GM19193 (cell line): ENCODE measurements around the gene CDC14A.

Source experiments
- POLR2A ChIP-seq: IDR thresholded peaks from 4 replicates; pipeline ENCODE4 v1.6.1; 2011; ENCODE audit not compliant: insufficient read depth, insufficient read length; ENCODE audit errors: extremely low read depth

The CDC14A gene

DNA sequence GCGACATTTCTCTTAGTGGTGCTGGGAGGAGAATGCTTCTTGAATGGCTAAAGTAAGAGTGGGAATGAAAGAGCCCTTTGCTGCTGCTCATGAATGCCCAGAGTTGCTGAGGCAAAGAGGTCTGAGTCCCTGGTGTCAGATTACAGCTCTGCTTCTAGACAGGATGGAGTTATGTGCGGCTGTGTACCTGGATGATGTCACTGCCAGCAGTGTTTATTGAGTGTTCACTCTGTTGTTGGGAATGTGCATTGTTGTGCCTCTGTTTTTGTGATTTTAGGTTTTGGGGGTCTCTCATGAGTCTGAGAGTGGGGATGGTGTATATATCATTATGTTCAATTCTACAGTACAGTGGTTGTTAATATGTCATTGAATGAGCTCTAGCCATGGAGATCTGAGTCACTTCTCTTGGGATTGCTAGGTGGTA lies 2.7 kb downstream of the CDC14A start:
- TF ChIP-seq POLR2A: no peak

GRCh38 chr1:100358210-100358609 lies 5.9 kb downstream of the CDC14A start:
- no peak for TF ChIP-seq POLR2A

DNA sequence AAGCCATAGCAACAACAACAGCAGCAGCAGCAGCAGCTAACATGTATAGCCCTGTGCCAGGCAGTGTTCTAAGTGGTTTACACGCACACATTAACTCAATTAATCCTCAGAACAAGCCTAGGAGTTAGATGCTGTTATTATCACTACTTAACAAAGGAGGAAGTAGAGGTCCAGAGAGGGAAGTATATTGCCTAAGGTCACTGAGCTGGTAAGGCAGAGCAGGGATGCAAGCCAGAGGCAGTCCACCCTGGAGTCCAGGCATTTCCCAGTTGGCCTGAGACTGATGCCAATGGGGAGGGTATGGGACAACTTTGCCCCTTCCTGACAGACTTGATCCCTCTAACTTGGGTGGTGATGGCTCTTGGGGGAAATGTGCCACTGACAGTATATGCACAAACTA lies 6.8 kb downstream of the CDC14A start:
- TF ChIP-seq POLR2A: no peak

- no peak for TF ChIP-seq POLR2A
These were observed 8.6 kb downstream of the CDC14A start for GRCh38 chr1:100360790-100361510.

DNA sequence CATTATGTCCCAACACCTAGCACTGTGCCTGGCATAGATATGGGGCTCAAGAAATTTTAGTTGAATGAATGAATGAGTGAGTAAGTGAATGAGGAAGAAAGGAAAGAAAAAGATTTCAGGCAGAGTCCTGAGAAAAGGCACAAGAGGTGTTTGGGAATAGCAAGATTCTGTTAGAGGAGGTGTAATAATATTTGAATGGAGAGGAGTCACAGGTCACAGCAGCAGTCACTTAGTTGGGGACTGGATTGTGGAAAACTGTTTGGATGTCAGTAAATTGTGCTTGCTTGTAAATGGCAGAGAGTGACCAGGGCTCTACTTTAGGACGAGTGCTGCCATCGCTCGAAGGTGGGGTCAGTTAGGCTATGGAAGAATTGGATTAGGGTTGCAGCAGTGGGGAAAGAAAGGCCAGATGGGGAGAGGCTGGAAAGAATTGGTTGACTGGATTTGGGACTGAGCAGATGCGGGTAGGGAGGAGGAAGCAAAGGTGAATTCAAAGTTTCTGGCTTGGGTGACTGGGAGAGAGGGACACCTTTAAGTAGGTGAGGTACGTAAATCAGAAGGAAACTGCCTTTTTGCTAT lies 9.3 kb downstream of the CDC14A start:
- no peak for TF ChIP-seq POLR2A

- no peak for TF ChIP-seq POLR2A
These were observed 10.6 kb downstream of the CDC14A start for GRCh38 chr1:100362821-100363466.

DNA sequence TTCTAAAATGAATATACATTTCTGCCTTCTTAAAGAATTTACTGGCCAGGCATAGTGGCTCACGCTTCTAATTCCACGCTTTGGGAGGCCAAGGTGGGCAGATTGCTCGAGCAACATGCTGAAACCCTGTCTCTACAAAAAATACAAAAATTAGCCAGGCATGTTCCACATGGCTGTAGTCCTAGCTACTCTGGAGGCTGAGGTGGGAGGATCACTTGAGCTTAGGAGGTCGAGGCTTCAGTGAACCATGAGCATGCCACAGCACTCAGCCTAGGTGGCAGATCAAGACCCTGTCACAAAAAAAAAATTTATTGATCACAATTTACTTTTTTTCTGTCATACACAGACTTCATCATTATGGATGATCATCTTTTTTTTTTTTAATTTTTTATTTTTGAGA lies 11.5 kb downstream of the CDC14A start:
- TF ChIP-seq POLR2A: no peak

DNA sequence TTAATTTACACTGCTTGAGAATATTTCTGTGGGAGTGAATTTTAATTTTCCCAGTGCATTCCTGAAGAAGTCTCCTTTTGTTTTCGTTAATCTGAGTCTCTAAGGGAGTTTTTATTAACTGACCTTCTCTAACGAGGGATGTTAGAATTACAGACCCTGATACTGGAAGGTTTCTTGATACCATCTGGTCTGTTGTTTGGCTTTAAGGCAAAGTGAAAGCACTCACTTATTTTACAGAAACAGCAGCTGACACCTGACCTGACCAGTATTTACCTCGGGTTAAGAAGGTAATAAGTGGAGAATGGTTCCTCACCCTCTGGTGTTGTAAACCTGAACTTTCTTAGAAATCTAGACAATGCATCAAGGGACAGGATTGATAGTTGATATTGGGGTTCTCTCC lies 12.4 kb downstream of the CDC14A start:
- no peak for TF ChIP-seq POLR2A

- no peak for TF ChIP-seq POLR2A
These were observed 13.9 kb downstream of the CDC14A start for GRCh38 chr1:100366209-100366525.

DNA sequence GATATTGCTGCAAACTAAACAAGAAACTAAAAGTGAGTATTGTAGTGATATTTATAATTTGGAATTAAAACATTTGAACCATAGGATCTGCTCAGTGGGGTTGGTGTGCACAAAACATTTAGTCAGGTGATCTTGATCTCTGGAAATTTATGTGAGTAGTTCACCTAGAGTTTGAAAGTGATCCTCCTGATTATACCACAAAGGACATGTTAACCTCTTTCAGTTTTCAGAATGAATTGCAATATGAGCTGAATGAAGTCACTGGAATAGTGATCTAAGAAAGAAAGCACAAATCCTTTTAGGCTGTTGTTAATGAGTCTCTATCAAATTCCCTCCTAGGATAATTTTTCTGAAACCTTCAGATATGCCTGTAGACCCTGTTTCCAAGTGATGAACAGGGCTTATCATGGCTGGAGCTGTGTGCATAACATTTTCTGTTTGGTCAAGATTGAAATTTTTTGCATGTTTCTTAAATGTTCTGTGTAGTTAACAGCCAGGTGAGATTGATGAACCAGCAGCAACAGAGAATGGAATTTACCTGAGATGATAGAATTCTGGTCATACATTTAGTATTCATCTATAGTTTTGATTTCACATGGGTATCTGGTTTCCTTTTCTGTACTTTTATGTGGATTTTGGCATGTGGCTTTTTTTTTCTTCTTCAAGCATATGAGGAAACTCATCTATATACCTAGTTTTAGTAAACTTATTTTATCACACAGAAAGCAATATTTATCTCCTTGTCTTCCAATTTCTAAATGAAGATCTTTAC lies 25.5 kb downstream of the CDC14A start:
- no peak for TF ChIP-seq POLR2A

DNA sequence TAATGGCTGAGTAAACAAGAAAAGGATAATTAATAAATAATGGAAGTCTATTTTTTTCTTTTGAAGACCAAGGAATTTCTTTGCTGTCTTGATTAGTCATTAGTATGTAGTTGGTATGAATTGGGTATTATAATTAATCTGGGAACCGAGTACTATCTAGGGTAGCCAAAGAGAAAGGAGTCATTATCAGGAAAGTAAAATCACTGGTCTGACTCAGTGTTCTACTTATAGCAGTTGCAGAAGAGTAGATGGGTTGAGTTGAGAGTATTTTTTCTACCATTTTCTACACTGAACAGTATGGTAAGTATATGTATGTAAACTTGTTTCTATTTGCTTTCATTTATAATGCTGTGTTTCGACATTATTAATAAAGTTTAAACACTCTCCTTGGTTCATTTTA lies 26.6 kb downstream of the CDC14A start:
- no peak for TF ChIP-seq POLR2A

- TF ChIP-seq POLR2A: no peak
These were observed 28.3 kb downstream of the CDC14A start for GRCh38 chr1:100380635-100381034.

DNA sequence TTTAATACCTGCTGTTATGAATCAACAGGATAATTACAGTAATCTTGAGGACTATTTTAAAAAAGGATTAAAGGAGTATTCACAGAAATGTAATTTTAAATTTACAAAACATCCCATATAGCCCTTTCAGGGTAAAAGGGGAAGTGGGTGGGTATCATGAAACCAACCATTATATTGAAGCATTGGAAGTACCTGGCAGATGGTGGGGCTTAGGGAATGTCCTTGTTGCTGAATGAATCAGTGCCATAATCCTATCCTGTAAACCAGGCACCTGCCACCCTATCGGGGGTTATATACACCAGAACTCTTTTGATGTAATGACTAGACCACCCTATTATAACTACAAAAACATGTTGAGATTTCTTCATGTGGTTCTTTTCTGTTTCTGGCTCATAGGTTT lies 30.4 kb downstream of the CDC14A start:
- no peak for TF ChIP-seq POLR2A

GRCh38 chr1:100383743-100384405 lies 31.6 kb downstream of the CDC14A start:
- TF ChIP-seq POLR2A: no peak

GRCh38 chr1:100387209-100387608 lies 34.9 kb downstream of the CDC14A start:
- no peak for TF ChIP-seq POLR2A
